ENCODE results near the gene LMAN1L.

Gene LMAN1L

GRCh38 chr15:74817370-74817737 is 4.7 kb downstream of the LMAN1L start:
- DNase-seq = peak; percentile 41

- DNase-seq = no peak
Measured at GRCh38 chr15:74820056-74820455, 7.4 kb downstream of the LMAN1L start.

DNA sequence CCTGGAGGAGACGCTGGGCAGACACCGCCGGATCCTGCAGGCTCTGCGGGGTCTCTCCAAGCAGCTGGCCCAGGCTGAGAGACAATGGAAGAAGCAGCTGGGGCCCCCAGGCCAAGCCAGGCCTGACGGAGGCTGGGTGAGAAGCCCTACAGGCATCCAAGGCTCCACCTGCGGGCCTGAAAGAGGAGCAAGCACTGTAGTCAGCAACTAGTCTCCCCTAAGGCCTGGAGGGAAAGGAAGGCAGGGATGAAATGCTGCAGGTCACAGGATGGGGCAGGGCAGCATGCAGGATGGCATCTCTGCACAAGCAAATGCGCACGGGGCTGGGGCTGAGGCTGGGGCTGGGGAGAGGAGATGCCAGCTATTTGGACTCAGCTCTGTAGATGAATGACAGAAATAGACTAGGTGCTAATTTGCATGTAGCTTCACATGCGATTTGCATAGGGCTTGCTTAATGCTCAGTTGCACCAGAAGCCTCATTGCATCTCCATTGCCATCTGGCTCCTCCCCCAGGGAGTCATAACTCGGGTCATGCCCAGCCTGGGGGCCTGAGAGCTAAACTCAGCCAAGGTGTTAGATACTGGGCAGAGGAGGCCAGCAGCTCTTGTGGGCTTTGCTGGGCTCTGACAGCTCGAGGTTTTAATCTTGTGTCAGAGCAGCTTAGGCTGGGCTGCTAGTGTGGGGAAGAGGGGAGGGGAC is 8.6 kb downstream of the LMAN1L start:
- no peak for DNase-seq

GRCh38 chr15:74821790-74822158 is 9.1 kb downstream of the LMAN1L start:
- no peak for DNase-seq

DNA sequence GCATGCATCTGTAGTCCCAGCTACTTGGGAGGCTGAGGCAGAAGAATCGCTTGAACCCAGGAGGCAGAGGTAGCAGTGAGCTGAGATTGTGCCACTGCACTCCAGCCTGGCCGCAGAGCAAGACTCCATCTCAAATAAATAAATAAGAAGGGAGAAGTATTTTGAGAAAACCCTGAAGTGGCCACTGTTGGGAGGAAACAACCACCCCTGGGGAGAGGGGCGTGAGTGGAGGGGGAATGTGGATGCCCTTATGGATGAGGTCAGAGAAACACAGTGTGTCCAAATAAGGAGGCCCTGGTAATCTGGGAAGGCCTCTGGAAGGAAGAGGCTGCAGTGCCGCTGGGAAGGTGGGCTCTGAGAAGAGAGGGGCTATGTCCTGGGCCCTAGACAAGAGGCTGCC is 9.6 kb downstream of the LMAN1L start:
- no peak for DNase-seq

DNA sequence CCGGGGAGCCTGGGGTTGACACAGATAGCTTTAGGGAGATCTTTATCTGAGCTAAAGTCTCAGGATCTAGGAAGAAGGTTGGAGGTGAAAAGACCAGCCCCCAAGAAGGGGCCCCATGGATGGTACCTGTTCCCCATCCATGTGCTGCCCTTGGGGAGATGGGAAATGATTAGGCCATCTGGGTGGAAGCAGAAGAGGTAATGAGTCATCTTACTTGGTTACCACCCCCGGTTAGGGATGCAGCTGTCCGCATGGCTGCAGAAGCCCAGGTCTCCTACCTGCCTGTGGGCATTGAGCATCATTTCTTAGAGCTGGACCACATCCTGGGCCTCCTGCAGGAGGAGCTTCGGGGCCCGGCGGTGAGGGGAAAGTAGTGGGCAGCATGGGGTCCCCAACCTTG is 10.7 kb downstream of the LMAN1L start:
- DNase-seq = peak; percentile 54

DNA sequence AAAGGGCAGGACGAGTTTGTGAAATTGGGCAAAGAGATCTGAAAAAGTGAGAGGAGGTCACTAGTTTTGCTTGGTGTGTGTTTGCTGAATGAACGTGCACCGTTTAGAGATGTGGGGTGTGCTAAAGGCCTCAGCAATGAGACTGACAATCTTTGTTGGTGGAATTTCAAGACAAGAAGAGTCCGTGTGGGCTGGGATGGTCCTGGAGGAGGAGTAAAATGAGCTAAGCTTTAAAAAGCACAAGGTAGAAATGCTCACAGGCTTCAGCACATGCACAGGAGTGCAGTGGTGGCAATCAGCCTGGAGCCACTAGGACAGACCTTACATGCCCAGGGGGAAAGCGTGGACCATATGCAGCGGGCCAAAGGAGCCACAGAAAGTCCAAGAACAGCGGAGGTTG is 12.3 kb downstream of the LMAN1L start:
- no peak for DNase-seq

GRCh38 chr15:74825866-74826265 is 13.2 kb downstream of the LMAN1L start:
- no peak for DNase-seq

DNA sequence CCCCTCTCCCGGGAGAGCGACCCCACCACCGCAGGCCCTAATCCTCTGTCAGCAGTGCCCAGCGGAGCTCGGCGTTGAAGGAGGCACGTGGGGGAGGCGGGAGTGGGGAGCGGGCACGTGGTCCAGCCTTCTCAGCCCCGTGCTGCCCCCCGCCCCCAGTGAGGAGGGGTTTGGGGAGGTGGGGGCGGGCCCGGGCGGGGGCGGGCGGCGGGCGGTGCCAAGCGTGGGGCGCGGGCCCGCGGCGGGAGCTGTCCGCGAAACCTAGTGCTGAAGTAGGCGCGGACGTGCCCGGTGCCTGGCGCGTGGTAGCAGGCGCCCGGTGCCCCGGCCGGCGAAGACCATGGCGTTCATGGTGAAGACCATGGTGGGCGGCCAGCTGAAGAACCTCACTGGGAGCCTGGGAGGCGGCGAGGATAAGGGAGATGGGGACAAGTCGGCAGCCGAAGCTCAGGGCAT is 13.8 kb downstream of the LMAN1L start, which contains the start of gene CPLX3:
Gene CPLX3 (plus strand): TSS at position 264 of the 456 bp plus-strand sequence. CDS start 77 bp downstream, at position 341.
- DNase-seq = peak; percentile 40

DNA sequence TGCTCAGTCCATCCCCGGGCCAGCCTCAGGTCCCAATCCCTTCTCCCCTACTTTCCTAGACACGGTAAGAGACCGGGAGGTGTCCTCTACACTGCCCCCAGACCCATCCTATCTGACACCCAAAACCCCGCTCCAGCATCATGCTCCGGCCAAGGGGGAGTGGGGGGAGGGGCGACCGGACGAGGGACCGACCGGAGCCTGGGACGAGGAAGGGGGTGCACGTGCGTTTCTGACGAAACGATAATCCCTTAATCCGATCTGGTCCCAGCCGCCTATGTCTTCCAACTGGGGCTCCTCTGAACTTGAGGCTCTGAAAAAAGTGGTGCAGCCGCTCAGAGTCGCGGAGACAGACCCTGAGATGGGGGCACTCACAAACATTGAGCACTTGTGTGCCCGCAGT is 14.3 kb downstream of the LMAN1L start:
- no peak for DNase-seq

- peak; percentile 18 for DNase-seq
Measured at GRCh38 chr15:74827614-74828013, 15.0 kb downstream of the LMAN1L start.

- DNase-seq = peak; percentile 47
Measured at GRCh38 chr15:74828835-74829234, 16.2 kb downstream of the LMAN1L start.

DNA sequence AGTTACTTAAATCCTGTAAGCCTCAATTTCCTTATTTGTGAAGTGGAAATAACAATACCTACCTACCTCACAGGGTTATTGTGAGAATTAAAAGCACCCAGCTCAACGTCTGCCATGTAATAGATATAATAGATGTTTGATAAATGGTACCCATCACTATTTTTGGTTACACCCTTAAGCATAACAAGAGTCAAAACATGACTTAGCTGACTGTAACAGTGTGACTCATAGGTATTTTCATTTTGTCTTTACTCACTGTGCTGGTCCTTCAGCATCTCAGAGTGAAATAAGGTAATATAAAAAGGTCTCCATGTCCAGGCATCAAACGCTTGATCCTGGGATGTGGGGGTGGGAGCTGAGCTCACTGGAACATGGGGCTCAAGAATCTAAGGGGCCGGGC is 16.9 kb downstream of the LMAN1L start:
- DNase-seq = no peak

DNA sequence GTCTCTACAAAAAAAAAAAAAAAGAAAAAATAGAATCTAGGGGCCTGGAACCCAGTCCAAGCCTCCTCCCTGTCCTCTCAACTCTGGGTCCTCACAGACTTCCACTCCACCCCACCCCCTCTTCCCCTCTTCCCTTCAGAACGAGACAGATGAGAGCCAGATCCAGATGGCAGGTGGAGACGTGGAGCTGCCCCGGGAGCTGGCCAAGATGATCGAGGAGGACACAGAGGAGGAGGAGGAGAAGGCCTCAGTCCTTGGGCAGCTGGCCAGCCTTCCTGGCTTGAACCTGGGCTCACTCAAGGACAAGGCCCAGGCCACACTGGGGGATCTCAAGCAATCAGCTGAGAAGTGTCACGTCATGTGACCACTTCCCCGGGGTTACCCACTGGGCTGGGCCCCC is 17.4 kb downstream of the LMAN1L start:
- DNase-seq = no peak

DNA sequence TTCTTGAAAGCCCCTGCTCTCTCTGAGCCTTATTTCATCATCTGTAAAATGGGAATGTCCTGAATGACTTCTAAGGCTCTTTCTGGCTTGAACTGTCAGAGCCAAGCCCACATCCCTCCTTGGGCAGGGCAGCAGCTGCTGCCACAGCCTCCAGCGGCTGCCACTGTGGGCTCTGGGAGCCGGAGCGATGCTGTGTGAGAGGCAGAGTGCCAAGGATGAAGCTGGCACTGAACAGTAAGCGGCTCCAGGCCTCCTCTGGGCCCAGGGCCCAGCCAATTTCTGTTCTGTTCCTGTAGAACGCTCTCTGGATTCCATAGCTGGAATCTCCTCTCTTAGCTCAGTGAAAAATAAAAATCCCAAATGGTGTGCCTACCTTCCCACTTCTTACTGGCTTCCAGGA is 18.2 kb downstream of the LMAN1L start:
- no peak for DNase-seq

GRCh38 chr15:74831813-74832495 is 19.3 kb downstream of the LMAN1L start:
- DNase-seq = no peak

DNA sequence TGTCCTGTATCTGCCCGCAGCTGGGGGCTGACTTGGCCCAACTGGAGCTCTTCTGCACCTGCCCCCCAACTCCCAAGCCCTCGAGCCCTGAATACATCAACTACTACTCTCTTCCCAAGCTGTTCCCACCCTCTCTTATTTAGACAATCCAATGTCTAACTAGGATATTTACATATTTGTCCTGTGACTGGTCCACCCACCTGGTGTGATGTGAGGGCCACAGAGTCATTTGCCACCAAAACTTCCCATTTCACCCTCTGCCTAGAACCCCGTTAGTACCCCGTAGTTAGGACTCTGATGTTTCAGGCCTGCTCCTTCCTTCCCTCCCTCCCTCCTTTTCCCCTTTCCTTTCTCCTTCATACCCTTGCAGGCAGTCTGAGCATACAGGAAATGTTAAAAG is 20.2 kb downstream of the LMAN1L start:
- DNase-seq = no peak

- DNase-seq = peak; percentile 55
Measured at GRCh38 chr15:74833376-74834107, 20.9 kb downstream of the LMAN1L start.

DNA sequence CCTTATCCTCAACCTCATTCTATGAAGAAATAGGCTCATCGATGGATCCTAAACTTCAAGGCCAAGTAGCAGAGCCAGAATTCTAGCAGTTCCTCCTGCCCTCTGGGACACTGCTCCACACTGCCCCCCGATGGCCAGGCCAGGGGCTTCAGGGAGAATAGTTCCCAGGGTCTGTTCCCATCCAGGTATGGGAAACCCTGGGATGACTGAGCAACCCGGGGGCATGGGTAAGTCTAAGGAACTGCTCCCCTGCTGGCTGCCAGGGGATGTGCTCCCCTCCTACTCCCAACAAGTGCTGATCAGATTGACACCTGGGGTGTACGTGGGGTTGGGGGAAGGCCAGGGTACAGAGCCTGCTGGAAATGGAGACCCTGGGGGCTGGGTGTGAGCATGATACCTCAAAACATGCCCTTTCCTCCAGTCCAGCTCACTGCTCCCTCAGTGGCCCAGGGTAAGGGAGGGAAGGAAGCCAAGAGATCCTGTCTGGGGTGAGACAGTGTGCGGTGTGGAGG is 22.7 kb downstream of the LMAN1L start:
- peak; percentile 80 for DNase-seq

DNA sequence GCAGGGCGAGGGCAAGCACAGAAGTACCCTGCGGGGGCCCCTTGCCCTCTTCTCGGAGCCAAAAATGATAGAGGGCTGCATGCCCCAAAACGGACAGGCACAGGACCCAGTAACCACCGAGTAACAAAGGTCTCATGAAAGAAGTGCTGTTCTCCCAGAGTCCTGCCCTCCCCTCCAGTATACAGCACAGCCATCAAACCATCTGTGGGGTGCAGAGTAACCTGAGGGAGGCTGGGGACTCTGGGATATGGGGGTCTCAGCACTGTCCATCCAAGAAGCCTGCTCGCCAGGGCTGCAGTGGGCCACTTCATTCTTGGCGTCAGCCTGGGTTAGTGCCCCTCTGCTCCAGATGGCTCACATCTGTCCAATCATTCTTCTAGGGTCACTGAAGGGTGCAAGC is 24.2 kb downstream of the LMAN1L start:
- no peak for DNase-seq

DNA sequence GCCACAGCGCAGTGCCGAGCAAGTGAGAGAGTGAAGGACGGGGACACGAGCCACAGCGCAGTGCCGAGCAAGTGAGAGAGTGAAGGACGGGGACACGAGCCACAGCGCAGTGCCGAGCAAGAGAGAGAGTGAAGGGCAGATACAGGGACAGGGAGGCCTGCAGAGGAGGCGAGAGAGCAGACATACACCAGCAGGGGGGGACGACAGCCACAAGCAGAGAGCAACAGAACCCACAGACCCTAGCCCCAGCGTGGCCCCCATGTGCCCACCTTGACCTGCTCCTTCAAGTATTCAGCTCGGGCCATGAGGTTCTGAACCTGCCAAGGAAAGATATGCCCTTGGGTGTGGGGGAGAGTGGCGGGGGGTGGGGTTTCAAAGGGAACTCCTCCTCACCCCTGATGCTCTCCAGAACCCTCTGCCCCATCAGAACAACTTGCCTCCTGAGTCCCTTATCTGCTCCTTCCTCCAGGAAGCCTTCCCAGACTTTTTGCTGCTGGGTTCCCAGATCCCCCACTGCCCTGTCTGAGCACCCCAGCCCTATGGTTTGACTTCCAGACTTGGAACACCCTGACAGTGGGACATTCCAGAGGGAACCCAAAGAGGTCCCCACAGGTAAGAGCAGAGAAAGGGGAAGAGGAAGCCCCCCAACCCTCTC is 25.0 kb downstream of the LMAN1L start:
- DNase-seq = no peak

- no peak for DNase-seq
Measured at GRCh38 chr15:74838137-74838516, 25.5 kb downstream of the LMAN1L start.

Data from DMS53 (cell line).